GM21825 (cell line): ENCODE data around the gene PARD3B.
"Not testable (repeated sequence)": the region's sequence is repeated elsewhere in the genome, so short reads cannot be mapped to it uniquely, and the experiment has no call there.

ENCODE experiments used
- ATAC-seq: cut with Tn5 transposase; IDR thresholded peaks from one replicate; pipeline ENCODE4 v1.9.1; 2021; ENCODE audit warnings: mild to moderate bottlenecking, moderate library complexity; ENCODE audit not compliant: unreplicated experiment

PARD3B gene

GRCh38 chr2:204541637-204542036, 3.6 kb upstream of the PARD3B start:
- ATAC-seq, result no peak

- ATAC-seq, result no peak
Observed at GRCh38 chr2:204542982-204543608, 2.2 kb upstream of the PARD3B start.

GRCh38 chr2:204545861-204546735, 823 bp downstream of the PARD3B start:
- peak; percentile 13 for ATAC-seq

GRCh38 chr2:204550751-204551511, 5.7 kb downstream of the PARD3B start:
- ATAC-seq, result no peak

GRCh38 chr2:204551512-204551863, 6.2 kb downstream of the PARD3B start:
- ATAC-seq, result no peak

- no peak for ATAC-seq
Observed at GRCh38 chr2:204557604-204558003, 12.3 kb downstream of the PARD3B start.

- ATAC-seq, result not testable (repeated sequence)
Observed at GRCh38 chr2:204559358-204559757, 14.1 kb downstream of the PARD3B start.

GRCh38 chr2:204560902-204561301, 15.6 kb downstream of the PARD3B start:
- ATAC-seq, result no peak

- ATAC-seq, result no peak
Observed at GRCh38 chr2:204561771-204562170, 16.5 kb downstream of the PARD3B start.

- no peak for ATAC-seq
Observed at GRCh38 chr2:204566439-204566838, 21.2 kb downstream of the PARD3B start.

GRCh38 chr2:204570421-204570820, 25.1 kb downstream of the PARD3B start:
- ATAC-seq, result no peak

- ATAC-seq, result no peak
Observed at GRCh38 chr2:204571041-204571440, 25.8 kb downstream of the PARD3B start.

GRCh38 chr2:204571911-204572310, 26.6 kb downstream of the PARD3B start:
- ATAC-seq, result no peak

GRCh38 chr2:204573221-204573620, 27.9 kb downstream of the PARD3B start:
- ATAC-seq, result no peak

GRCh38 chr2:204574486-204574885, 29.2 kb downstream of the PARD3B start:
- no peak for ATAC-seq

GRCh38 chr2:204575463-204575862, 30.2 kb downstream of the PARD3B start:
- ATAC-seq, result no peak

- no peak for ATAC-seq
Observed at GRCh38 chr2:204576362-204576979, 31.2 kb downstream of the PARD3B start.

GRCh38 chr2:204578928-204579598, 33.8 kb downstream of the PARD3B start:
- no peak for ATAC-seq

GRCh38 chr2:204581946-204582345, 36.7 kb downstream of the PARD3B start:
- ATAC-seq, result no peak

- ATAC-seq, result no peak
Observed at GRCh38 chr2:204583773-204584172, 38.5 kb downstream of the PARD3B start.

- no peak for ATAC-seq
Observed at GRCh38 chr2:204585930-204586329, 40.7 kb downstream of the PARD3B start.
